IPS-18a (cell line): ENCODE results near the gene ABHD18.
A peak's percentile ranks its signal among the peaks of the same experiment; 100 is the strongest.
"Not testable (repeated sequence)": the region's sequence is repeated elsewhere in the genome, so short reads cannot be mapped to it uniquely, and the experiment has no call there.

Experiments used
- H3K27ac ChIP-seq: one replicate; pipeline ENCODE4 v1.5.1; 2013; ENCODE audit warnings: low read length
- H3K27me3 ChIP-seq: one replicate; pipeline ENCODE4 v1.6.1; 2013; ENCODE audit warnings: mild to moderate bottlenecking, low read length; ENCODE audit not compliant: control insufficient read depth, insufficient read depth
- H3K36me3 ChIP-seq: one replicate; pipeline ENCODE4 v1.6.1; 2013; ENCODE audit warnings: low read depth, low read length; ENCODE audit not compliant: control insufficient read depth
- H3K4me1 ChIP-seq: one replicate; pipeline ENCODE4 v1.6.1; 2013; ENCODE audit warnings: low read depth, low read length; ENCODE audit not compliant: control insufficient read depth
- H3K4me3 ChIP-seq: one replicate; pipeline ENCODE4 v1.5.1; 2013; ENCODE audit warnings: low read length
- H3K9ac ChIP-seq: one replicate; pipeline ENCODE4 v1.6.1; 2013; ENCODE audit warnings: mild to moderate bottlenecking, low read length, moderate library complexity
- H3K9me3 ChIP-seq: one replicate; pipeline ENCODE4 v1.6.1; 2013; ENCODE audit warnings: low read depth, low read length; ENCODE audit not compliant: control insufficient read depth

The ABHD18 gene

GRCh38 chr4:127963633-127964398, 1.4 kb upstream of the ABHD18 start:
- peak overlapping the region; percentile 99 for H3K4me3 ChIP-seq
- H3K27ac ChIP-seq, H3K27me3 ChIP-seq, H3K4me1 ChIP-seq, H3K36me3 ChIP-seq, H3K9ac ChIP-seq, H3K9me3 ChIP-seq: not testable (repeated sequence)

GRCh38 chr4:127964426-127965061, 662 bp upstream of the ABHD18 start:
- Histone ChIP-seq H3K4me3 (peak overlapping the region; percentile 99), H3K27ac (peak overlapping the region; percentile 87), H3K9ac (peak overlapping the region; percentile 92)
- H3K9me3 ChIP-seq, H3K4me1 ChIP-seq, H3K27me3 ChIP-seq, H3K36me3 ChIP-seq: not testable (repeated sequence)

- H3K9me3 ChIP-seq = no peaks in the 10 kb centered on the region
- H3K27ac ChIP-seq = no peak overlapping the region
- H3K9ac ChIP-seq = peak overlapping the region; percentile 92
- no peaks in the 10 kb centered on the region for H3K4me1 ChIP-seq
- H3K27me3 ChIP-seq = no peaks in the 10 kb centered on the region
- H3K36me3 ChIP-seq = no peaks in the 10 kb centered on the region
- peak overlapping the region; percentile 99 for H3K4me3 ChIP-seq
Observed at GRCh38 chr4:127965803-127966175, 583 bp downstream of the ABHD18 start.

DNA sequence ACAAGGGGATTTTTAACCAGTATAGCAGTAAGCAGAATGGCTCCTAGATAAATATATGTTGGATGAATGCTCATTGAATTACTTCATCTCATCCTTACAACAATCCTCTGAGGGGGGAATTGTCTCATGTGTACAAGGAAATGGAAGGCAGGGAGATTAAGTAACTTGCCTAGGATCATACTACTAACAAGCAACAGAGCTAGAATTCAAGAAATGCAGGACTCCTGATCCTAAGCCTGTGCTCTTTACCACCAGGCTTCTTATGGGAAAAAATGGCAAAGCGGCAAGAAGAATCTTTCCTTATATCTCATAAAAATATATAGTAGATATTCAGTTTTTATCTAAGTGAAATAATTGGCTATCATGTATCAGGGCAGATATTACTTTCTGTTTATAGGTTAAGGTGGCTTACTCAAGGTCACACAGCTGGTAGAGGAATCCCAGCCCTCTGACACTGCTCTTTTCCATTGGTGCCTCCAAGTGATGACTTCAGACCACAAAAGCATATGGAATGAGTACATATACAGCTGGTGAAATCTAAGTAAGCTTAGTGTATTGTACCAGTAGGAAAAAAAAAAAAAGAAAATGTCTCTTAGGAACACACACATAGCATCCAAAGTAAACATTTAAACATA, 2.1 kb downstream of the ABHD18 start:
- H3K27ac ChIP-seq = no peak overlapping the region
- H3K9ac ChIP-seq = no peak overlapping the region
- H3K9me3 ChIP-seq = no peaks in the 10 kb centered on the region

DNA sequence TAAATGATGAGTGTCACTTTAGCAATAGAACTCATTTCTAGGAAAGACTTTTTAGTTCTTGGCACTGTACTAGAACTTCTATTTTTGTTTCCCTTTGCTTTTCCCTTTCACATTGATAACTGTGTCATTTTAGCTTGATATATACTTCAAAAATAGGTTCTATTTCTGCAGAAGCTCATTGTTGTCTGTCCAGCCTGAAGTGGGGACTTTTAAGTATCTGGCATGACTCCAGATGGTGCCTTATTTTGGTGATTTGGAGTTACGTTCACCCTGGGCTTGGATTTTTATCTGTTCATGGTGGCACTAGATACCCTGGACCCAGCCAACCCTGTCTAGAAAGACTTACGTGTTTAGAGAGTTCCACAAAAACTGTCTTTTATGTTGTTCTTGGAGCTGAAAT, 3.4 kb downstream of the ABHD18 start:
- H3K9ac ChIP-seq = no peak overlapping the region
- no peak overlapping the region for H3K27ac ChIP-seq
- H3K36me3 ChIP-seq = no peaks in the 10 kb centered on the region
- H3K4me1 ChIP-seq = peaks cover 6% of the 10 kb centered on the region
- no peaks in the 10 kb centered on the region for H3K9me3 ChIP-seq
- no peaks in the 10 kb centered on the region for H3K27me3 ChIP-seq
- H3K4me3 ChIP-seq = no peak overlapping the region

More for the DNA sequence above, 2.1 kb downstream of the ABHD18 start:
- H3K4me3 ChIP-seq = no peak overlapping the region
- H3K36me3 ChIP-seq = no peaks in the 10 kb centered on the region
- H3K27me3 ChIP-seq = no peaks in the 10 kb centered on the region
- H3K4me1 ChIP-seq = peaks cover 5% of the 10 kb centered on the region

GRCh38 chr4:127970925-127971324, 5.7 kb downstream of the ABHD18 start:
- not testable (repeated sequence) for H3K4me1 ChIP-seq, H3K27me3 ChIP-seq, H3K9ac ChIP-seq, H3K9me3 ChIP-seq, H3K27ac ChIP-seq, H3K4me3 ChIP-seq, H3K36me3 ChIP-seq

DNA sequence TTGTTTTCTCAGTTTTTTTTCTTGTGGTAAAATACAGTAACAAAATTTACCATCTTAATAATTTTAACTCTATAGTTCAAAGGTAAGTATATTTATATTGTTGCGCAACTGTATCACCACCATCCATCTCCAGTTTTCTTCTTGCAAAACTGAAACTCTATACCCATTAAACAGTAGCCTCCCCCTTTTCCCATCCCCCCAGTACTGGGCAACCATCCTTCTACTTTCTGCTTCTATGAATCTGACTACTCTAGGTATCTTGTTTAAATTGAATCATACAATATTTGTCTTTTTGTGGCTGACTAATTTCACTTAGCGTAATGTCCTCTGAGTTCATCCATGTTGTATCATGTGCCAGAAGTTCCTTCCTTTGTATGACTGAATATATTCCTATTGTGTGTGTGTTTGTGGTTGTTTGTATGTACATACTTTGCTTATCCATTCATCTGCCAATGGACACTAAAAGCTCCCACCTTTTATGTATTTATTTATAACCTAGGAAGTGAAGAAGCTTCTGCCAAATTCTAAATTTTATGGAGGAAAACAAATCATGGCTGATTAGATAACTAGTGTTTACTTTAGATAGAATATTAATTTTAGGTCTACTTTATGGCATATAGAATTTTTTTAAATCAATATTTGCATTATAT, 10.0 kb downstream of the ABHD18 start:
- Histone ChIP-seq H3K4me3 (no peak overlapping the region), H3K9me3 (no peaks in the 10 kb centered on the region), H3K27me3 (no peaks in the 10 kb centered on the region), H3K4me1 (peaks cover 6% of the 10 kb centered on the region), H3K36me3 (no peaks in the 10 kb centered on the region), H3K9ac (no peak overlapping the region), H3K27ac (no peak overlapping the region)

GRCh38 chr4:127978930-127979329, 13.7 kb downstream of the ABHD18 start:
- no peak overlapping the region for H3K27ac ChIP-seq

GRCh38 chr4:127982445-127982844, 17.2 kb downstream of the ABHD18 start:
- Histone ChIP-seq H3K27ac (no peak overlapping the region), H3K36me3 (peaks cover 12% of the 10 kb centered on the region), H3K9me3 (no peaks in the 10 kb centered on the region), H3K9ac (no peak overlapping the region), H3K27me3 (no peaks in the 10 kb centered on the region), H3K4me3 (no peak overlapping the region), H3K4me1 (no peaks in the 10 kb centered on the region)

More at GRCh38 chr4:127978930-127979329, 13.7 kb downstream of the ABHD18 start:
- Histone ChIP-seq H3K9me3 (no peaks in the 10 kb centered on the region), H3K9ac (no peak overlapping the region), H3K4me3 (no peak overlapping the region), H3K36me3 (no peaks in the 10 kb centered on the region), H3K27me3 (no peaks in the 10 kb centered on the region), H3K4me1 (no peaks in the 10 kb centered on the region)

GRCh38 chr4:127985989-127986388, 20.8 kb downstream of the ABHD18 start:
- peaks cover 12% of the 10 kb centered on the region for H3K36me3 ChIP-seq

DNA sequence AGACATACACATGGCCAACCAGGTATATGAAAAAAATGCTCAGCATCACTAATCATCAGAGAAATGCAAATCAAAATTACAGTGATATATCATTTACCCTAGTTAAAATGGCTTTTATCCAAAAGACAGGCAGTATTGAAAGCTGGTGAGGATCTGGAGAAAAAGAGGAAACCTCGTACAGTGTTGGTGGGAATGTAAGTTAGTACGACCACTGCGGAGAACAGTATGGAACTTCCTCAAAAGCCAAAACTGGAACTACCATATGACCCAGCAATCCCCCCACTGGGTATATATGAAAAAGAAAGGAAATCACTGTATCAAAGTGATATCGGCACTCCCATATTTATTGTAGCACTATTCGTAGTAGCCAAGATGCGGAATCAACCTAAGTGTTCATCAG, 23.4 kb downstream of the ABHD18 start:
- H3K27ac ChIP-seq = no peak overlapping the region
- H3K4me3 ChIP-seq = no peak overlapping the region
- no peaks in the 10 kb centered on the region for H3K27me3 ChIP-seq
- H3K9me3 ChIP-seq = no peaks in the 10 kb centered on the region
- H3K4me1 ChIP-seq = no peaks in the 10 kb centered on the region
- H3K36me3 ChIP-seq = peaks cover 12% of the 10 kb centered on the region
- no peak overlapping the region for H3K9ac ChIP-seq

More at GRCh38 chr4:127985989-127986388, 20.8 kb downstream of the ABHD18 start:
- H3K27me3 ChIP-seq = no peaks in the 10 kb centered on the region
- no peak overlapping the region for H3K4me3 ChIP-seq
- no peak overlapping the region for H3K27ac ChIP-seq
- no peaks in the 10 kb centered on the region for H3K9me3 ChIP-seq
- no peak overlapping the region for H3K9ac ChIP-seq
- H3K4me1 ChIP-seq = no peaks in the 10 kb centered on the region
